ENCODE results near the gene NCK1.

DNA sequence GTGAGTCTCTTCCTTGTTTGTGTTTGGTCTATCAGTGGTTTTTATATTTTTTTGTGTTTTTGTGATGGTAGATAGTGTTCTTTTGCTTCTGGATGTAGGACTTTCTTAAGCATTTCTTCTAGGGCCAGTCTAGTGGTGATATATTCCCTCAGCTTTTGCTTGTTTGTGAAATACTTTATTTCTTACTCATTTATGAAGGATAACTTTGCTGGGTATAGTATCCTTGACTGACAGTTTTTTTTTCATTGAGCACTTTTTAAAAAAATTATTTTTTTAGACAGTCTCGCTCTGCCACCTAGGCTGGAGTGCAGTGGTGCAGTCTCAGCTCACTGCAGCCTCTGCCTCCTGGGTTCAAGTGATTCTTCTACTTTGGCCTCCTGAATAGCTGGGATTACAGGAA lies 41.9 kb downstream of the NCK1 start:
- TF ChIP-seq, protein P1, sequence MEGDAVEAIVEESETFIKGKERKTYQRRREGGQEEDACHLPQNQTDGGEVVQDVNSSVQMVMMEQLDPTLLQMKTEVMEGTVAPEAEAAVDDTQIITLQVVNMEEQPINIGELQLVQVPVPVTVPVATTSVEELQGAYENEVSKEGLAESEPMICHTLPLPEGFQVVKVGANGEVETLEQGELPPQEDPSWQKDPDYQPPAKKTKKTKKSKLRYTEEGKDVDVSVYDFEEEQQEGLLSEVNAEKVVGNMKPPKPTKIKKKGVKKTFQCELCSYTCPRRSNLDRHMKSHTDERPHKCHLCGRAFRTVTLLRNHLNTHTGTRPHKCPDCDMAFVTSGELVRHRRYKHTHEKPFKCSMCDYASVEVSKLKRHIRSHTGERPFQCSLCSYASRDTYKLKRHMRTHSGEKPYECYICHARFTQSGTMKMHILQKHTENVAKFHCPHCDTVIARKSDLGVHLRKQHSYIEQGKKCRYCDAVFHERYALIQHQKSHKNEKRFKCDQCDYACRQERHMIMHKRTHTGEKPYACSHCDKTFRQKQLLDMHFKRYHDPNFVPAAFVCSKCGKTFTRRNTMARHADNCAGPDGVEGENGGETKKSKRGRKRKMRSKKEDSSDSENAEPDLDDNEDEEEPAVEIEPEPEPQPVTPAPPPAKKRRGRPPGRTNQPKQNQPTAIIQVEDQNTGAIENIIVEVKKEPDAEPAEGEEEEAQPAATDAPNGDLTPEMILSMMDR (IDR thresholded peaks at IDR 0.05): no peak
- no peak for TF ChIP-seq POLR2A (IDR thresholded peaks at IDR 0.05)

Measured in lower leg skin (tissue), 3 donors.